ENCODE measurements around the gene APCDD1L.

APCDD1L gene

GRCh38 chr20:58515233-58516212 is at the start of gene APCDD1L:
Gene APCDD1L (minus strand): TSS chr20:58515399. CDS start chr20:58514707, 692 bp downstream.
- DNase-seq (ENCODE audit: low read depth in 3 of 3) = no peak

- no peak for DNase-seq (ENCODE audit: low read depth in 3 of 3)
These were observed 44.1 kb upstream of the APCDD1L start for GRCh38 chr20:58559368-58559729.

- no peak for DNase-seq (ENCODE audit: low read depth in 3 of 3)
These were observed 43.5 kb upstream of the APCDD1L start for GRCh38 chr20:58558486-58559367.

GRCh38 chr20:58557733-58558342 is 42.6 kb upstream of the APCDD1L start:
- DNase-seq (ENCODE audit: low read depth in 3 of 3) = no peak

- DNase-seq (ENCODE audit: low read depth in 3 of 3) = no peak
These were observed 41.8 kb upstream of the APCDD1L start for GRCh38 chr20:58556961-58557360.

GRCh38 chr20:58555078-58555765 is 40.0 kb upstream of the APCDD1L start:
- DNase-seq (ENCODE audit: low read depth in 3 of 3) = no peak

GRCh38 chr20:58554541-58554940 is 39.3 kb upstream of the APCDD1L start:
- DNase-seq (ENCODE audit: low read depth in 3 of 3) = no peak

GRCh38 chr20:58553841-58554240 is 38.6 kb upstream of the APCDD1L start:
- DNase-seq (ENCODE audit: low read depth in 3 of 3) = no peak

GRCh38 chr20:58553166-58553696 is 38.0 kb upstream of the APCDD1L start:
- DNase-seq (ENCODE audit: low read depth in 3 of 3) = no peak

GRCh38 chr20:58552366-58552934 is 37.3 kb upstream of the APCDD1L start:
- DNase-seq (ENCODE audit: low read depth in 3 of 3) = no peak

- DNase-seq (ENCODE audit: low read depth in 3 of 3) = no peak
These were observed 36.4 kb upstream of the APCDD1L start for GRCh38 chr20:58551631-58552030.

GRCh38 chr20:58550275-58551059 is 35.3 kb upstream of the APCDD1L start:
- no peak for DNase-seq (ENCODE audit: low read depth in 3 of 3)

GRCh38 chr20:58549231-58550209 is 34.3 kb upstream of the APCDD1L start:
- DNase-seq (ENCODE audit: low read depth in 3 of 3) = no peak

GRCh38 chr20:58547623-58548475 is 32.6 kb upstream of the APCDD1L start:
- no peak for DNase-seq (ENCODE audit: low read depth in 3 of 3)

- no peak for DNase-seq (ENCODE audit: low read depth in 3 of 3)
These were observed 31.8 kb upstream of the APCDD1L start for GRCh38 chr20:58546756-58547622.

GRCh38 chr20:58546416-58546711 is 31.2 kb upstream of the APCDD1L start:
- no peak for DNase-seq (ENCODE audit: low read depth in 3 of 3)
